Endothelial cell of umbilical vein (primary cell): ENCODE data around the gene PAPPA2. TPM values are rescaled to one million over a fixed set of nuclear protein-coding genes. Genes with fewer than 3 reads are reported as not detected.
"Not testable (repeated sequence)": the region's sequence is repeated elsewhere in the genome, so short reads cannot be mapped to it uniquely, and the experiment has no call there.

Source experiments
- BruUV-seq: library from RNA; stranded (reverse); fragments of 400-500 nt; replicated peaks from 2 replicates; lab custom pipeline; 2021; lab: Mats Ljungman, UMichigan
- CTCF ChIA-PET: fragments of 300-600, 350-600 bp; sonication (Branson Sonifier 250); formaldehyde crosslinking; loops from one replicate; lab custom pipeline; 2021; ENCODE audit warnings: antibody characterized with exemption, inconsistent platforms; lab: Charles Lee
- POLR2A ChIA-PET: fragments of 300-600, 350-600 bp; sonication (Branson Sonifier 250); formaldehyde crosslinking; loops from one replicate; lab custom pipeline; 2021; ENCODE audit warnings: antibody characterized with exemption, inconsistent platforms; lab: Charles Lee
- DNase-seq: peaks from one replicate; pipeline ENCODE4 v3.0.0-alpha.2; 2011; ENCODE audit warnings: low read depth, low spot score
- FAIRE-seq: peaks from 2 replicates; lab custom pipeline; 2011; peaks lifted over from hg19 to GRCh38; lab: Jason Lieb, UNC
- H2AFZ ChIP-seq: 2 replicates; pipeline ENCODE4 v1.6.0; 2012; ENCODE audit warnings: low read depth, low read length, control low read depth, inconsistent platforms
- H3K27ac ChIP-seq: 2 replicates; pipeline ENCODE4 v1.5.1; 2011; ENCODE audit warnings: low read depth, mild to moderate bottlenecking, control low read depth, low read length, moderate library complexity; ENCODE audit not compliant: insufficient read depth
- H3K27me3 ChIP-seq, 2 experiments: 2 replicates each; pipeline versions ENCODE4 v1.6.0 to v1.6.1; 2011; ENCODE audit warnings: low read length in 2 of 2, mixed read lengths in 1 of 2; ENCODE audit not compliant: control insufficient read depth in 2 of 2, insufficient read depth in 2 of 2
- H3K36me3 ChIP-seq, 2 experiments: 2 replicates in 1 of 2; 3 replicates in 1 of 2; pipeline ENCODE4 v1.5.1; 2011; ENCODE audit warnings: low read length in 2 of 2, mild to moderate bottlenecking in 1 of 2, moderate library complexity in 1 of 2; ENCODE audit not compliant: control insufficient read depth in 2 of 2, insufficient read depth in 2 of 2; ENCODE audit errors: extremely low read depth in 1 of 2
- H3K4me1 ChIP-seq: 3 replicates; pipeline ENCODE4 v1.5.1; 2011; ENCODE audit warnings: mild to moderate bottlenecking, low read length; ENCODE audit not compliant: control insufficient read depth, insufficient read depth; ENCODE audit errors: extremely low read depth
- H3K4me2 ChIP-seq: 2 replicates; pipeline ENCODE4 v1.6.1; 2011; ENCODE audit warnings: low read length, control low read depth, mixed read lengths; ENCODE audit not compliant: insufficient read depth
- H3K4me3 ChIP-seq, 3 experiments: fragments of 200-600 bp in 1 of 3; sonication (generic), shearing (Covaris generic) in 1 of 3; replicated peaks in 1 of 3; 2 replicates each; pipeline ENCODE4 v1.5.1; 2011 to 2016; ENCODE audit warnings: control low read depth in 3 of 3, low read length in 3 of 3, mild to moderate bottlenecking in 2 of 3, inconsistent platforms in 1 of 3, low read depth in 1 of 3, moderate library complexity in 1 of 3; ENCODE audit not compliant: insufficient read depth in 1 of 3
- H3K79me2 ChIP-seq: 2 replicates; pipeline ENCODE4 v1.6.0; 2012; ENCODE audit warnings: low read length, inconsistent platforms; ENCODE audit not compliant: control insufficient read depth, insufficient read depth
- H3K9ac ChIP-seq: replicated peaks from 2 replicates; pipeline ENCODE3; 2011; ENCODE audit warnings: low read length, control low read depth; ENCODE audit not compliant: insufficient read depth; ENCODE audit errors: extremely low read depth
- H3K9me1 ChIP-seq: replicated peaks from 3 replicates; pipeline ENCODE4 v1.6.0; 2011; ENCODE audit warnings: mild to moderate bottlenecking, low read length; ENCODE audit not compliant: control insufficient read depth, insufficient read depth; ENCODE audit errors: extremely low read depth
- H3K9me3 ChIP-seq: replicated peaks from 2 replicates; pipeline ENCODE4 v1.5.1; 2012; ENCODE audit warnings: low read length, inconsistent platforms; ENCODE audit not compliant: control insufficient read depth, insufficient read depth
- H4K20me1 ChIP-seq: replicated peaks from 2 replicates; pipeline ENCODE3; 2011; ENCODE audit warnings: mild to moderate bottlenecking, low read length; ENCODE audit not compliant: control insufficient read depth, insufficient read depth; ENCODE audit errors: extremely low read depth
- CTCF ChIP-seq, 2 donors: IDR thresholded peaks; 1 replicate in 1 of 2; 2 replicates in 1 of 2; pipeline ENCODE4 v1.5.1; 2011; ENCODE audit warnings: low read length in 2 of 2, mild to moderate bottlenecking in 2 of 2, moderate library complexity in 2 of 2, control low read depth in 1 of 2, inconsistent platforms in 1 of 2, low read depth in 1 of 2; ENCODE audit not compliant: insufficient read depth in 1 of 2; ENCODE audit errors: extremely low read depth in 1 of 2
- EZH2 ChIP-seq: IDR thresholded peaks from 2 replicates; pipeline ENCODE4 v1.6.1; 2012; ENCODE audit warnings: borderline replicate concordance, low read depth, mild to moderate bottlenecking, moderate library complexity, low read length, inconsistent platforms; ENCODE audit not compliant: severe bottlenecking
- FOS ChIP-seq: IDR thresholded peaks from 2 replicates; pipeline ENCODE4 v1.6.1; 2011; ENCODE audit warnings: mild to moderate bottlenecking, low read length, moderate library complexity, borderline replicate concordance; ENCODE audit not compliant: insufficient read depth
- GATA2 ChIP-seq: IDR thresholded peaks from 2 replicates; pipeline ENCODE4 v1.7.0; 2011; ENCODE audit warnings: low read depth, mild to moderate bottlenecking, moderate library complexity, mixed read lengths, low read length; ENCODE audit not compliant: insufficient read length, insufficient read depth
- JUN ChIP-seq: IDR thresholded peaks from 2 replicates; pipeline ENCODE4 v1.6.1; 2011; ENCODE audit warnings: borderline replicate concordance, low read depth; ENCODE audit not compliant: insufficient read length, insufficient read depth
- MAX ChIP-seq: IDR thresholded peaks from 2 replicates; pipeline ENCODE4 v1.6.1; 2011; ENCODE audit not compliant: insufficient read depth, insufficient read length
- MYC ChIP-seq: IDR thresholded peaks from one replicate; pipeline ENCODE4 v1.6.1; 2011; ENCODE audit warnings: mild to moderate bottlenecking, low read depth, low read length
- POLR2A ChIP-seq: IDR thresholded peaks from 2 replicates; pipeline ENCODE4 v1.6.1; 2012; ENCODE audit warnings: low read depth, mild to moderate bottlenecking, control low read depth, low read length
- POLR2AphosphoS5 ChIP-seq: IDR thresholded peaks from 2 replicates; pipeline ENCODE4 v1.6.1; 2012; ENCODE audit warnings: low read depth, mild to moderate bottlenecking, control low read depth, low read length, moderate library complexity; ENCODE audit not compliant: insufficient read depth
- dilution Hi-C: fragments of 300-500 bp; cut with MboI; formaldehyde crosslinking; loops from one replicate; pipeline ENCODE4 v1.15.0; 2019; ENCODE audit warnings: low sequenced_read_pairs; ENCODE audit not compliant: extremely low pct_ligation_motif_present
- intact Hi-C: fragments of 100-400 bp; cut with micrococcal nuclease; formaldehyde crosslinking; loops from one replicate; pipeline ENCODE4 v1.10.0; 2022
- polyA plus RNA-seq, 4 experiments: library from polyadenylated mRNA; depleted of rRNA in 3 of 4; stranded (reverse) in 3 of 4; unstranded in 1 of 4; fragments of >200 nt; gene quantifications; 2 replicates each; pipeline versions ENCODE4 v1.2.1 to v1.2.3, GENCODE V29; 2011 to 2012; ENCODE audit warnings: missing spikeins in 1 of 4
- total RNA-seq: library from RNA; stranded (reverse); gene quantifications from 2 replicates; pipeline ENCODE4 v1.2.3, GENCODE V29; 2021

PAPPA2 gene
- total and polyA plus RNA-seq, 2 donors (not counting 3 experiments of a cell fraction or from before 2014, with no cell fraction given), result not detected

GRCh38 chr1:176560681-176561080, 97.7 kb downstream of the PAPPA2 start:
- Histone ChIP-seq H4K20me1 (no peaks in the 10 kb centered on the region), H3K4me3 (no peak overlapping the region), H3K27ac (no peak overlapping the region), H3K9ac (no peak overlapping the region), H3K9me3 (no peaks in the 10 kb centered on the region), H3K9me1 (no peaks in the 10 kb centered on the region), H3K79me2 (no peaks in the 10 kb centered on the region), H3K27me3 (no peaks in the 10 kb centered on the region), H3K4me2 (no peak overlapping the region), H2AFZ (no peak overlapping the region), H3K36me3 (no peaks in the 10 kb centered on the region), H3K4me1 (no peaks in the 10 kb centered on the region)
- DNase-seq, result no peak
- BruUV-seq, result no TSS peak
- intact Hi-C loops (no loop called here), dilution Hi-C loops (no loop called here)
- FAIRE-seq, result no peak
- TF ChIP-seq CTCF (IDR thresholded peaks at IDR 0.05; ENCODE audit: extremely low read depth in 1 of 2, insufficient read depth in 1 of 2, low read depth in 1 of 2, low read length in 2 of 2) (no peak), EZH2 (no peak), POLR2A (no peak), FOS (no peak), JUN (no peak), MAX (no peak), MYC (no peak), GATA2 (no peak), POLR2AphosphoS5 (no peak)
- ChIA-PET POLR2A (no interaction called here), CTCF (interaction anchor here (1.5 to 2.9 kb wide), 3 partner anchors 78 to 322 kb away, joined by 3 to 16 read pairs (median 3); no protein-coding TSS in a partner anchor)

- dilution Hi-C loops, H3K27ac ChIP-seq, H3K9me3 ChIP-seq, BruUV-seq, H3K36me3 ChIP-seq, H3K4me3 ChIP-seq, H3K4me1 ChIP-seq, H4K20me1 ChIP-seq, H3K79me2 ChIP-seq, H3K9ac ChIP-seq, POLR2A ChIA-PET, FAIRE-seq, intact Hi-C loops, H3K27me3 ChIP-seq, H3K4me2 ChIP-seq, H3K9me1 ChIP-seq, H2AFZ ChIP-seq, DNase-seq: not testable (repeated sequence)
- CTCF ChIA-PET, result interaction anchor here (1.5 kb wide), 1 partner anchor 77 kb away, joined by 3 read pairs; no protein-coding TSS in a partner anchor
Measured at GRCh38 chr1:176561761-176562160, 98.8 kb downstream of the PAPPA2 start.
